IPS-18c (cell line): Measurements from ENCODE around the gene NCOR1.
"Not testable (repeated sequence)": the region's sequence is repeated elsewhere in the genome, so short reads cannot be mapped to it uniquely, and the experiment has no call there.

Experiments used
- H3K4me3 ChIP-seq: 2 replicates; pipeline ENCODE4 v1.7.0; 2013; ENCODE audit warnings: low read depth, mild to moderate bottlenecking, low read length, moderate library complexity; ENCODE audit not compliant: insufficient read depth
- H3K9me3 ChIP-seq: one replicate; pipeline ENCODE4 v1.6.1; 2013; ENCODE audit warnings: mild to moderate bottlenecking, low read length, moderate library complexity; ENCODE audit not compliant: control insufficient read depth, insufficient read depth

Gene NCOR1

GRCh38 chr17:16122697-16123434 is 92.5 kb downstream of the NCOR1 start:
- no peak overlapping the region for H3K4me3 ChIP-seq

GRCh38 chr17:16121915-16122314 is 93.4 kb downstream of the NCOR1 start:
- no peak overlapping the region for H3K4me3 ChIP-seq
- no peaks in the 10 kb centered on the region for H3K9me3 ChIP-seq

More at GRCh38 chr17:16122697-16123434, 92.5 kb downstream of the NCOR1 start:
- no peaks in the 10 kb centered on the region for H3K9me3 ChIP-seq

- Histone ChIP-seq H3K4me3 (no peak overlapping the region), H3K9me3 (no peaks in the 10 kb centered on the region)
Measured at GRCh38 chr17:16120937-16121336, 94.4 kb downstream of the NCOR1 start.

GRCh38 chr17:16117149-16117548 is 98.2 kb downstream of the NCOR1 start:
- peaks cover 11% of the 10 kb centered on the region for H3K9me3 ChIP-seq
- H3K4me3 ChIP-seq, result no peak overlapping the region

GRCh38 chr17:16115077-16115698 is 100.1 kb downstream of the NCOR1 start:
- peaks cover 11% of the 10 kb centered on the region for H3K9me3 ChIP-seq

GRCh38 chr17:16108871-16109270 is 106.5 kb downstream of the NCOR1 start:
- H3K4me3 ChIP-seq, result no peak overlapping the region
- H3K9me3 ChIP-seq, result no peaks in the 10 kb centered on the region

More at GRCh38 chr17:16115077-16115698, 100.1 kb downstream of the NCOR1 start:
- not testable (repeated sequence) for H3K4me3 ChIP-seq

GRCh38 chr17:16108386-16108785 is 106.9 kb downstream of the NCOR1 start:
- H3K4me3 ChIP-seq, result no peak overlapping the region
- H3K9me3 ChIP-seq, result no peaks in the 10 kb centered on the region

- H3K9me3 ChIP-seq, result no peaks in the 10 kb centered on the region
- H3K4me3 ChIP-seq, result no peak overlapping the region
Measured at GRCh38 chr17:16107165-16107770, 108.1 kb downstream of the NCOR1 start.

- no peaks in the 10 kb centered on the region for H3K9me3 ChIP-seq
Measured at GRCh38 chr17:16106161-16106891, 109.0 kb downstream of the NCOR1 start.

GRCh38 chr17:16104189-16104588 is 111.1 kb downstream of the NCOR1 start:
- no peak overlapping the region; the same call in 1 of the 2 replicates for H3K4me3 ChIP-seq
- no peaks in the 10 kb centered on the region for H3K9me3 ChIP-seq

More at GRCh38 chr17:16106161-16106891, 109.0 kb downstream of the NCOR1 start:
- H3K4me3 ChIP-seq, result no peak overlapping the region

GRCh38 chr17:16101440-16101839 is 113.9 kb downstream of the NCOR1 start:
- no peaks in the 10 kb centered on the region for H3K9me3 ChIP-seq
- H3K4me3 ChIP-seq, result no peak overlapping the region

GRCh38 chr17:16100737-16101400 is 114.5 kb downstream of the NCOR1 start:
- H3K9me3 ChIP-seq, result no peaks in the 10 kb centered on the region
- no peak overlapping the region for H3K4me3 ChIP-seq

GRCh38 chr17:16091773-16092172 is 123.6 kb downstream of the NCOR1 start:
- Histone ChIP-seq H3K4me3 (no peak overlapping the region), H3K9me3 (no peaks in the 10 kb centered on the region)

GRCh38 chr17:16086957-16087356 is 128.4 kb downstream of the NCOR1 start:
- H3K4me3 ChIP-seq, result no peak overlapping the region
- H3K9me3 ChIP-seq, result no peaks in the 10 kb centered on the region

- no peaks in the 10 kb centered on the region for H3K9me3 ChIP-seq
- no peak overlapping the region for H3K4me3 ChIP-seq
Measured at GRCh38 chr17:16085066-16085699, 130.2 kb downstream of the NCOR1 start.

GRCh38 chr17:16083223-16083622 is 132.1 kb downstream of the NCOR1 start:
- Histone ChIP-seq H3K9me3 (no peaks in the 10 kb centered on the region), H3K4me3 (no peak overlapping the region)
